Activated T-cell treated with anti-CD3 and anti-CD28 coated beads, Interleukin-2, amount 50 U/mL, for 24 hours (primary cell): ENCODE measurements around the gene KDM1A.
"Not testable (repeated sequence)": the region's sequence is repeated elsewhere in the genome, so short reads cannot be mapped to it uniquely, and the experiment has no call there.

ENCODE experiments used
- DNase-seq: peaks from one replicate; pipeline ENCODE4 v3.0.0-alpha.2; 2020
- H3K27ac Mint-ChIP-seq: 2 replicates; pipeline ENCODE4 v1.8.0; 2020; ENCODE audit warnings: mild to moderate bottlenecking, mixed read lengths
- H3K27me3 Mint-ChIP-seq: 2 replicates; pipeline ENCODE4 v1.8.0; 2020; ENCODE audit warnings: mixed read lengths
- H3K36me3 Mint-ChIP-seq: 2 replicates; pipeline ENCODE4 v1.8.0; 2020; ENCODE audit warnings: low read depth, mixed read lengths
- H3K4me1 Mint-ChIP-seq: 2 replicates; pipeline ENCODE4 v1.8.0; 2020; ENCODE audit warnings: low read depth, mixed read lengths
- H3K4me3 Mint-ChIP-seq: 2 replicates; pipeline ENCODE4 v1.8.0; 2020; ENCODE audit warnings: mild to moderate bottlenecking, moderate library complexity, mixed read lengths
- H3K9me3 Mint-ChIP-seq: 2 replicates; pipeline ENCODE4 v1.8.0; 2020; ENCODE audit warnings: mixed read lengths

Gene KDM1A

GRCh38 chr1:23019094-23019862, at the start of gene KDM1A:
Gene KDM1A (plus strand): TSS chr1:23019468. CDS start chr1:23019597, 129 bp downstream.
- Mint-ChIP-seq H3K27me3 (no peaks in the 10 kb centered on the region), H3K4me1 (peaks cover 45% of the 10 kb centered on the region), H3K27ac (peak within 1 kb of the TSS; percentile 90), H3K36me3 (peaks cover 34% of the 10 kb centered on the region), H3K9me3 (peaks cover 6% of the 10 kb centered on the region), H3K4me3 (peak within 1 kb of the TSS; percentile 94)
- peak; percentile 96 for DNase-seq

GRCh38 chr1:22970096-22970495, 49.2 kb upstream of the KDM1A start:
- Mint-ChIP-seq H3K27ac (no peak overlapping the region), H3K4me1 (no peaks in the 10 kb centered on the region), H3K36me3 (no peaks in the 10 kb centered on the region), H3K27me3 (peaks cover 66% of the 10 kb centered on the region), H3K9me3 (peaks cover 7% of the 10 kb centered on the region), H3K4me3 (no peak overlapping the region)
- no peak for DNase-seq

GRCh38 chr1:22971161-22971560, 48.1 kb upstream of the KDM1A start:
- no peak overlapping the region for H3K4me3 Mint-ChIP-seq
- H3K27ac Mint-ChIP-seq, result no peak overlapping the region
- peaks cover 75% of the 10 kb centered on the region for H3K27me3 Mint-ChIP-seq
- DNase-seq, result no peak
- H3K4me1 Mint-ChIP-seq, result no peaks in the 10 kb centered on the region
- H3K36me3 Mint-ChIP-seq, result no peaks in the 10 kb centered on the region
- H3K9me3 Mint-ChIP-seq, result peaks cover 6% of the 10 kb centered on the region

GRCh38 chr1:22971611-22972405, 47.5 kb upstream of the KDM1A start:
- Mint-ChIP-seq H3K36me3 (no peaks in the 10 kb centered on the region), H3K9me3 (no peaks in the 10 kb centered on the region), H3K4me1 (no peaks in the 10 kb centered on the region), H3K4me3 (no peak overlapping the region), H3K27me3 (peaks cover 75% of the 10 kb centered on the region), H3K27ac (no peak overlapping the region)
- no peak for DNase-seq

GRCh38 chr1:22972760-22973159, 46.5 kb upstream of the KDM1A start, which contains the start of gene LACTBL1:
Gene LACTBL1 (minus strand): TSS chr1:22972866. CDS start chr1:22972316, 550 bp downstream.
- no peaks in the 10 kb centered on the region for H3K9me3 Mint-ChIP-seq
- no peaks in the 10 kb centered on the region for H3K36me3 Mint-ChIP-seq
- H3K27ac Mint-ChIP-seq, result no peak within 1 kb of the TSS
- no peak within 1 kb of the TSS for H3K4me3 Mint-ChIP-seq
- DNase-seq, result no peak
- H3K4me1 Mint-ChIP-seq, result no peaks in the 10 kb centered on the region
- H3K27me3 Mint-ChIP-seq, result peaks cover 76% of the 10 kb centered on the region

GRCh38 chr1:22975694-22976093, 43.6 kb upstream of the KDM1A start:
- Mint-ChIP-seq H3K36me3 (no peaks in the 10 kb centered on the region), H3K27me3 (peaks cover 47% of the 10 kb centered on the region), H3K4me1 (no peaks in the 10 kb centered on the region), H3K9me3 (no peaks in the 10 kb centered on the region), H3K27ac (no peak overlapping the region), H3K4me3 (no peak overlapping the region)
- DNase-seq, result no peak

- Mint-ChIP-seq H3K27me3 (peaks cover 45% of the 10 kb centered on the region), H3K4me1 (no peaks in the 10 kb centered on the region), H3K4me3 (no peak overlapping the region), H3K36me3 (no peaks in the 10 kb centered on the region), H3K27ac (no peak overlapping the region), H3K9me3 (no peaks in the 10 kb centered on the region)
- DNase-seq, result no peak
Measured at GRCh38 chr1:22976127-22976460, 43.2 kb upstream of the KDM1A start.

- Mint-ChIP-seq H3K4me3 (no peak overlapping the region), H3K9me3 (no peaks in the 10 kb centered on the region), H3K27ac (no peak overlapping the region), H3K36me3 (no peaks in the 10 kb centered on the region), H3K4me1 (no peaks in the 10 kb centered on the region), H3K27me3 (peaks cover 42% of the 10 kb centered on the region)
- DNase-seq, result peak; percentile 53
Measured at GRCh38 chr1:22976461-22977243, 42.6 kb upstream of the KDM1A start.

GRCh38 chr1:22978299-22978698, 41.0 kb upstream of the KDM1A start:
- H3K4me3 Mint-ChIP-seq, result no peak overlapping the region
- H3K27ac Mint-ChIP-seq, result no peak overlapping the region
- no peaks in the 10 kb centered on the region for H3K4me1 Mint-ChIP-seq
- H3K27me3 Mint-ChIP-seq, result peaks cover 29% of the 10 kb centered on the region
- H3K9me3 Mint-ChIP-seq, result no peaks in the 10 kb centered on the region
- no peaks in the 10 kb centered on the region for H3K36me3 Mint-ChIP-seq
- DNase-seq, result no peak

- H3K27ac Mint-ChIP-seq, H3K4me3 Mint-ChIP-seq, H3K9me3 Mint-ChIP-seq, H3K4me1 Mint-ChIP-seq, H3K36me3 Mint-ChIP-seq, DNase-seq: not testable (repeated sequence)
- H3K27me3 Mint-ChIP-seq, result peaks cover 17% of the 10 kb centered on the region
Measured at GRCh38 chr1:22980471-22980790, 38.8 kb upstream of the KDM1A start.

GRCh38 chr1:22983944-22984343, 35.3 kb upstream of the KDM1A start:
- DNase-seq, result no peak
- Mint-ChIP-seq H3K4me1 (no peaks in the 10 kb centered on the region), H3K27ac (no peak overlapping the region), H3K9me3 (no peaks in the 10 kb centered on the region), H3K36me3 (no peaks in the 10 kb centered on the region), H3K27me3 (peaks cover 11% of the 10 kb centered on the region), H3K4me3 (no peak overlapping the region)

GRCh38 chr1:22992384-22992783, 26.9 kb upstream of the KDM1A start:
- DNase-seq, H3K27ac Mint-ChIP-seq, H3K4me3 Mint-ChIP-seq, H3K27me3 Mint-ChIP-seq, H3K9me3 Mint-ChIP-seq, H3K4me1 Mint-ChIP-seq, H3K36me3 Mint-ChIP-seq: not testable (repeated sequence)

GRCh38 chr1:22993220-22993795, 26.0 kb upstream of the KDM1A start:
- H3K27me3 Mint-ChIP-seq, H3K4me3 Mint-ChIP-seq, H3K36me3 Mint-ChIP-seq, H3K9me3 Mint-ChIP-seq, H3K4me1 Mint-ChIP-seq, DNase-seq, H3K27ac Mint-ChIP-seq: not testable (repeated sequence)

- DNase-seq, result no peak
- Mint-ChIP-seq H3K4me1 (no peaks in the 10 kb centered on the region), H3K27ac (no peak overlapping the region), H3K36me3 (no peaks in the 10 kb centered on the region), H3K9me3 (peaks cover 2% of the 10 kb centered on the region), H3K4me3 (no peak overlapping the region), H3K27me3 (no peaks in the 10 kb centered on the region)
Measured at GRCh38 chr1:22995774-22996173, 23.5 kb upstream of the KDM1A start.
